Spleen (tissue), 7 donors: ENCODE measurements around the gene FGF4.

ENCODE experiments used
- CTCF ChIP-seq, 11 experiments: fragments of 200-600 bp in 7 of 11; fragments of 450-650 bp in 4 of 11; sonication (generic) in 4 of 11; IDR thresholded peaks in 8 of 11; conservative IDR thresholded peaks in 3 of 11; 1 replicate in 7 of 11; 2 replicates in 4 of 11; pipeline versions ENCODE4 v1.4.0 to v1.8.0; 2016 to 2021; ENCODE audit warnings: antibody characterized with exemption in 11 of 11, inconsistent platforms in 4 of 11, mild to moderate bottlenecking in 1 of 11
- POLR2A ChIP-seq, 3 donors: fragments of 450-650 bp; IDR thresholded peaks; one replicate each; pipeline ENCODE4 v1.5.1; 2017; ENCODE audit warnings: antibody characterized with exemption in 3 of 3, mild to moderate bottlenecking in 1 of 3
- POLR2AphosphoS5 ChIP-seq, 3 donors: sonication (generic); formaldehyde crosslinking; IDR thresholded peaks; one replicate each; pipeline ENCODE4 v1.5.1; 2017; ENCODE audit warnings: antibody characterized with exemption in 3 of 3
- donor health status: DM: no; HTN: no; CAD: no; lungs with moderate emphysema.
- donor health status: DM: no; HTN: no; CAD: no.
- donor health status: DM: no; HTN: no; CAD: no.

DNA sequence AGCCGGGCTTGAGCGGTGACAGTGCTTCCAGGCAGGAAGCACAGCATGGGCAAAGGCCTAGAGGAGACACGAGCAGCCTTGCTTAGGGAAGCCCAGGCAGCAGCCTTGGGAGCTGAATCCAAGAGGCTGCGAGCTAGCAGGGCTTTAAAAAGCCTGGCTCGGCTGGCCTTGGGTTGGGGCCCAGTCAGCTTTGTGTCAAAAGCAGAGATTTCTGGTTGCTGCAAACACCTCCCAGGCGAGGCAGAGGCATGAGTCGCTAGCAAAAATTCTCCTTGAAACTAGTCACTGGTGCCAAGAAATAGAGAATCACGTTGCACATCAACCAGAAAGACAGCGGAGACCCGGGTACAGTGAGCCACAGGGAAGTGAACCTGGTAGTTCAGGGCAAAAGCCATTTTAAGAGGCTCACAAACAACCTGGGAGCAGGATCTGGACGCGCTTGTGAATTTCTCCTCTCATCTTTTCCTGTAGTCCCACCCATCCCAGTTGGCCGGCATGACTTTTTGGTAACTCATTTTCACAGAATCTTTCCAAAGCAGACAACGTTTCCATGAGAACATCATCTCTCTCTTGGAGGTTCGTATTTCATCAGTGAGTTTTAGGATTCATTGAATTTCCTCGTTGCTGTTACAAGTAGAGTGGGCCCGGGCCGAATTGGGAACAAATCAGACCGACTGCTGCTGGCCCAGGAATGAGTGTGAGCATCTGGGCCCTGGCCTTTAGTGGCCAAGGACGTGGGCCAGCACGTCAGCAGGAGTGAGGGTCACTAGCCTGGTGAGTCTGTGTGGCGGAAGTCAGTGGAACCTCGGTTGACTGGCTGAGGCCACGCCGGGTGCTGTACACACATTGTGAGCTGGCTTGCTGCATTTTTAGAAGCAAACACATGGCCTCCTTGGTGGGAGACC lies 16.4 kb upstream of the FGF4 start:
- TF ChIP-seq CTCF (IDR thresholded peaks at IDR 0.05 in 8 of 11, conservative IDR thresholded peaks at IDR 0.05 in 3 of 11): no peak
- no peak for TF ChIP-seq POLR2AphosphoS5 (IDR thresholded peaks at IDR 0.05)
- TF ChIP-seq POLR2A (IDR thresholded peaks at IDR 0.05): no peak
